Measurements from ENCODE around the gene STAT5B.
A peak's percentile ranks its signal among the peaks of the same experiment; 100 is the strongest.
"Not testable (repeated sequence)": the region's sequence is repeated elsewhere in the genome, so short reads cannot be mapped to it uniquely, and the experiment has no call there.

The STAT5B gene

DNA sequence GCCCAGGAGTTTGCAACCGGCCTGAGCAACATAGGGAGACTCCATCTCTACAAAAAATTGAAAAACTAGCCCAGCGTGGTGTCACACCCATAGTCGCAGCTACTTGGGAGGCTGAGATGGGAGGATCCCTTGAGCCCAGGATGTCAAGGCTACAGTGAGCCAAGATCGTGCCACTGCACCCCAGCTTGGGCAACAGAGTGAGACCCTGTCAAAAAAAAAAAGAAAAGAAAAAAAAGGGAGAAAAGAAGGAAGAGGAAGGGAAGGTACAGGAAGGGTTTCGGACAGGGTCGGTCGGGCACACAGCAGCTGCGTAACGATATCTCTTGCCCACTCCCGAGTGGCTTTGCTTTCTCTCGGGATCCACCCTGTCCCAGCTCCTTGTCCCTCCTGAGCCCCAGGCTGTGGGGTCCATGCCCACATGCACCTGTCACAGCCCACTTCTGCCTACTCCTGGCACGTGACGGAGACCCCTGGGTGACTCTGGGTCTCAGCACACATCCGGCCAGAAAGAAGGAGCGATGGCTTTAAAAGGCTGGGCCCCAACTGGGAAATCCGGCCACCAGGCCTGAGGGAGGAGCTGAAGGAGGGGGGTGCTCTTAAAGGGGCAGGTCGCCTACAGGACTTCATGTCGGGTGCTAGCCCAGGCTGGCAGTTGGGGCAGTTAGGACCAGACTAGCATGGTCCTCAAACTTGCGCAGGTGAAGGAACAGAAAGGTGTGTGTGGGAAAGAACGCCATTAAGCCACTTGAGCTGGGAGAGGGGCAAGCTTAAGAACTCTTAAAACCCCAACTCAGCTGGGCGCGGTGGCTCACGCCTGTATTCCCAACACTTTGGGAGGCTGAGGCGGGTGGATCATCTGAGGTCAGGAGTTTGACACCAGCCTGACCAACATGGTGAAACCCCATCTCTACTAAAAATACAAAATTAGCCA lies 82.0 kb downstream of the STAT5B start, which contains the start of gene GHDC:
GHDC (minus strand) TSS at position 526 of the 931 bp plus-strand sequence. CDS start 913 bp downstream, outside the sequence.
- peak; percentile 92 for DNase-seq (ENCODE audit: low spot score)

DNA sequence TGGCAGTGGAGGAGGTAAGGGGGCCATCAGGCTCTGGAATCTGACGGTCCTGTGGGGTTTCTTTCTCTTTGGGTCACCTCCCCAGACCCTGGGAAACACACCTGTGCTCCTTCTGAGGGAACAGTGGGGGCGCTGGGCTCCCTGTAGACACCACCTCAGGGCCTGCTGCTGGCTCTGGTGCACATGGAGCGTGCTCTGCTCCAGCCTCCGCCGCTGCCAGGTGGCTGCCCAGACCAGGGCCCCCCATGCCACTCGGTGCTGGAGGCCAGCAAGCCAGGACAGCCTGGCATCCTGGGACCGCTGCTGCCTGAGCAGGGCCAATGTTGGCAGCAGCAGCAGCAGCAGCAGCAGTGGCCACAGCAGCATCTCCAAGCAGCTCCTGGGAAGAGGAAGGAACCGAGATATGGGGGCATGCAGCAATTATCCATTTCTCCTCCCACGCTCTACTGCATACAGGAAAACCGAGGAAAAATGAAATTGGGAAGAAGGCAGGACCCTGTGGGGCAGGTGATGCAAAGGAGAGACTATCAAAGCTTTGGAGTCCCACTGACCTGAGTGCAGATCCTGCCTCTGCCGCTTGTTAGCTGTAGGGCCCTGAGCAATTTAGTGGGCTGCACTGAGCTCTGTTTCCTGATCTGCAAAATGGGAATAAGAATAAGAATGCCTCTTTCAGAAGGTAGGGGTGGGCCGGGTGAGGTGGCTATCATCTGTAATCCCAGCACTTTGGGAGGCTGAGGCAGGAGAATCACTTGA lies 82.8 kb downstream of the STAT5B start:
- no peak for DNase-seq (ENCODE audit: low spot score)

DNA sequence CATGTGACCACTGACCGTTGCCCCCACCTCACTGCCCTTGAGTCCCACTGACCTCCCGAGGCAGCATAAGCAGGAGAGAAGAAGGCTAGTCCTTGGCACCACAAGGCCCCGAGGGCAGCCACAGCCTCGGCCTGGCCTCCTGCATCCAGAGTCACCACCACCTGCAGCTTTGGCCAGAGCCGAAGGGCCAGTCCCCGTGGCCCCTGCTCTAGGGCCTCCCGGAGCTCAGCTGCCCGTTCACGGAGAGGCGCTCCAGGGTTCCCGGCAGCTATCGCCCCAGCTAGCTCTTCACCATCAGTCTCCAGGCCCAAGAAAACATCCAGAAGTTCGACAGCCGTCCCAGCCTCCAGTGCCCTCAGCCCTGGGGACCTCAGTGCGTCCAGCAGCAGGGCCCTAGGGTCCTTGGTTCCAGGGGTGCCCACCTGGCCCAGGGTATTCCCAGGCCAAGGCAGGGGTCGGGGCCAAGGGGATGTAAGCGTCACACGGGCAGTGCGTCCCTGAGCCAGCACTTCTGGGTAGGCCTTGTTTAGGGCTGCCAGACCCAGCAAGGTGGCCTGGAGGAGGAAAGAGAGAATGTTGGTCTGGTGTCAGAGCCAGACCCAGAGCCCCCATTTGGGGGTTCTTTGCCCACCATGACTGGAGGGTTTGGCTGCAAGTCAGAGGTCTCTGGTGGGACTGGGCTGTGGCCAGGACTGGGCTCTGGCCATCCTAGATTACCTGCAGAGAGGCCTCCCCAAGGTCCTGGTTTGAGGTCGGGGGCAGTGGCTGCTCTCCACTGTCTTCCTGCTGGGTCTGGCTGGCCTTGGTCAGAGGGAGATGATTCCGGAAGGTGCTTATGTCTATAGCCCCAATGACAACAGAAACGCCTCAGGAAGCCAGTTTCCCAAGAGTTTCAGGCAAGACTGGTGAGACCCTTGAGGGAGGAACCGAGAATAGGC lies 83.7 kb downstream of the STAT5B start:
- DNase-seq (ENCODE audit: low spot score): no peak

DNA sequence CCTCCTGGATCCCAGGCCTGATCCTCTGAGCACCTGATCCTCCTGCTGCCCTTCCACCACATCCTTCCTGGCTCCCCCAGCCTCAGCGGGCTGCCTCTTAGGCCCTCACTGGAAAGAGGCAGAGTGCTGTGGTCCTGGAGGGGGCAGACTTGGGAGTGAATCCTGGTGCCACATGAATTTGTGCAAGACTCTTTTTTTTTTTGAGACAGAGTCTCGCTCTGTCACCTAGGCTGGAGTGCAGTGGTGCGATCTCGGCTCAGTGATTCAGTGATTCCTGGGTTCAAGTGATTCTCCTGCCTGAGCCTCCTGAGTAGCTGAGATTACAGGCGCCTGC lies 84.9 kb downstream of the STAT5B start:
- no peak for DNase-seq (ENCODE audit: low spot score)

DNA sequence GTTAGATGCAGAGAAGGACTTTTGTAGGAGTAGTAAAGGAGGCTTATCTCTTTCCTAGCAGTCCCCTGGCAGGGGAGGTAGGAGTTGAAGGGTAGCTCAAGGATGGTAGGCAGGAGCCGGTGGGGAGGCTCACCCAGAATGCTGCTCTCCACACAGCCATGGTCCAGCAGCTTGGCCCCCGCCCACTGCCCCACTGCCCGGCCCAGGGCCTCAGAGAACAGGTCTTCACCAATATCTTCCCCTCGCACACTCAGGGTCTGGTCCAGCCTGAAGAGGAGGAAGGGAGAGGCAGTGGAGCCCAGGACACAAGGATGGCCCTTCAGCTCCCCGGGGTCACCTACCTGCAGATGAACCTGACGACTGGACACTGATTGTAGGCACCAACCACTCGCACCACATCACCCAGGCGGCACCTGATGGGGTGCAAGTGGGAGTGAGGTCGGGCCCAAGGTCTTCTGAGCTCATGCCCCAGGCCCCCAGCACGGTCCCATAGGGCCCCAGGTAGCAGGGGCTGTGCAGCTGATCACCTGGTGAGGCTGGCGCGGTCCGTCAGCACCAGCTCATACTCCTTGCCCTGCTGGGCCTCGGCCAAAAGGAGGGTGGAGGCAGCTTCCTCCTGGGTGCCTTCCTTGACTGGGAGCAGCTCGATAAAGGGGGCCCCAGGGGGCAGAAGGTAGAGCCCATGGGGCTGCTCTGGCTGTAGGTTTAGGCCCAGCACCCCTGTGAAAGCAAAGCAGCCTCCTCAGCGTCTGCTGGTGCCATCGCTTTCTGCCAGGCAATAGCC lies 85.5 kb downstream of the STAT5B start:
- DNase-seq (ENCODE audit: low spot score): no peak

DNA sequence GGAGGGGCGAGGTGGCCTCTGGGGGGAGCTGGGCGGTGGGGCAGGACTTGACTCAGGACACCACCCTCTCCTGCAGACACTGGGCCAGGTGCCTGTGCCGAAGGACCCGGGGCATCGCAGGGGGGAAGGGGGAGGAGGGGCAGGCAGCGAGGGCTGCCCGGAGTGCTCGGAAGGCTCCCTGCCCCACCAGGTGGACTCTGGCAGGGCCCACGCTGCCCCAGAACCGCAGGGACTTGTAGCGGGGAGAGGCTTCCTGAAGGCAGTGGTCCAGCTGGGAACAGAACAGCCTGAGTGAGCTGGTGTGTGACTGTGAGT lies 86.6 kb downstream of the STAT5B start:
- DNase-seq (ENCODE audit: low spot score): no peak

DNA sequence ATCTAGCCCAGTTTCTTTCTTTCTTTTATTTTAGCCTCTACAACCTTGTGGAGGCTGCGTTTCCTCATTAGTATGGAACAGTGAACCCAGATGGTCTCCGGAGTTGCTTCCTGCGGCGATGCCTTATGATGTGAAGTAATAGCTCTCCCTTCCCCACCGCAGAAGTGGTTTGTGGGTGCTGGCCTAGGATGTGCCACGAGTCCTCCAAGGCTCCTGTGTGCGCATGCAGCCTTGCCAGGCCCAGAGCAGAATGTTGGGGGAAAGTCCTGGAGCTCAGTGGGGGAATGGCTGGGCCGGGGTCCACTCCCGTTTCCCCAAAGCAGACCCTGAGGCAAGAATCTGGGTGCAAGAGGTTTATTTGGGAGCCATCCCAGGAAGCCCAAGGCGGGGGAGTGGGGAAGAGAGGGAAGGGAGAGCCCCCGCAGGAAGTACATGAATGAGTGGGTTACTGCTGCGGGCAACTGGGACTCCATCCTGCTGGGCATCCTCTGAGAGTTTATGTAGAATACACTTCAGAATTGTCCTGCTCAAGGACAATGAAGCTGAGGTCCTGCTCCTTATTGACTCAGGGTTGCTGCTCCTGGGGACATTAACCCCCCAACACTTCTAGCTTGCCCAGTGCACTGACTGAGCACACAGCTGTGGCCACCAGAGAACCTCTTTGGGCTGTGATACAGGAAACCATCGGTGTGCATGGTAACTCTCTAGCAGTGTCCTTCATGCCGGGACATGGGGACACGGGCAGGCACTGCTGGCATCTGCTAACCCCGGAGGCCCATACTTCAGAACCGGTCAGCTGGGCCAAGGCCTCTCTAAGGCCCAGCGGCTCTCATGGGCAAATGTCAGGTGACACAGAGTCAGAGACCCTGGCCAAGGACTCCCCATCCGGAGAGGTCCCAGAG lies 87.2 kb downstream of the STAT5B start:
- DNase-seq (ENCODE audit: low spot score): no peak

DNA sequence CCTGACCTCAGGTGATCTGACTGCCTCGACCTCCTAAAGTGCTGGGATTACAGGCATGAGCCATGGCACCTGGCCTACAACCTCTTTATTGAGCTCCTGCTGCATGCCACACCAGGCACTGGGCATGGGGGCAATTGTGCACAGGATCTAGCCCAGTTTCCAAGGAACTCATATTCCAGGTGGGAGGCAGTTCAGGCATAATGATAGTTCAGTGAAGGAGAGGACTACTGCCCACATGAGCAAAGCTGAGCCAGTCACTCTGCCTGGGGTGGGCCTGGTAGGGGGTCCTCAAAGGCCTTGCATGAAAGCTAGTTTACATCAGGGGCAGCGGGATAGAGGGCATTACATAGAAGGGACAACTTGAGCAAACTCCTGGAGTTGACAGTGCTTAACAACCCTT lies 88.4 kb downstream of the STAT5B start:
- no peak for DNase-seq (ENCODE audit: low spot score)

DNA sequence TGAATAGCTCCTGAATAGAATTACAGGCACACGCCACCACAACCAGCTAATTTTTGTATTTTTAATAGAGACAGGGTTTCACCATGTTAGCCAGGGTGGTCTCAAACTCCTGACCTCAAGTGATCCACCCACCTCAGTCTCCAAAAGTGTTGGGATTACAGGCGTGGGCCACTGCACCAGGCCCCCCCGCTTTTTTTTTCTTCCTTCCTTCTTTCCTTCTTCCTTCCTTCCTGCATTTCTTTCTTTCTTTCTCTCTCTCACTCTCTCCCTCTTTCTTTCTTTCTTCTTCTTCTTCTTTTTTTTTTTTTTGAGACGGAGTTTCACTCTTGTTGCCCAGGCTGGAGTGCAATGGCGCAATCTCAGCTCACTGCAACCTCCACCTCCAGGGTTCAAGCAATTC lies 90.0 kb downstream of the STAT5B start:
- DNase-seq (ENCODE audit: low spot score): not testable (repeated sequence)

DNA sequence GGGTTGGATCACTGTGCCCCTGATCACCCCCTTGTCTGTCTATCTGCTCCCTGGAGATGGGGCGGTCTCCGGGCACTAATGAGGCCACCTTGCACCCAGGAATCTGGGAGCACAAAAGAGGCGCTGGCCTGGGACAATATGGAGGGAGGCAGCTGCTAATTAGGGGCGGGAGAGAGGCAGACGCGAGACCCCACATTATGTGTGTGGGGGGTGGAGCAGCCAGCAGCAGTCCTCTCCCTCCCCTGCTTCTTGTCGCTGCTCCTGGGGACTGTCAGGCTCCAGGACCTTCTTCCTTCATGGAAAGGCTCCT lies 90.6 kb downstream of the STAT5B start:
- no peak for DNase-seq (ENCODE audit: low spot score)

DNA sequence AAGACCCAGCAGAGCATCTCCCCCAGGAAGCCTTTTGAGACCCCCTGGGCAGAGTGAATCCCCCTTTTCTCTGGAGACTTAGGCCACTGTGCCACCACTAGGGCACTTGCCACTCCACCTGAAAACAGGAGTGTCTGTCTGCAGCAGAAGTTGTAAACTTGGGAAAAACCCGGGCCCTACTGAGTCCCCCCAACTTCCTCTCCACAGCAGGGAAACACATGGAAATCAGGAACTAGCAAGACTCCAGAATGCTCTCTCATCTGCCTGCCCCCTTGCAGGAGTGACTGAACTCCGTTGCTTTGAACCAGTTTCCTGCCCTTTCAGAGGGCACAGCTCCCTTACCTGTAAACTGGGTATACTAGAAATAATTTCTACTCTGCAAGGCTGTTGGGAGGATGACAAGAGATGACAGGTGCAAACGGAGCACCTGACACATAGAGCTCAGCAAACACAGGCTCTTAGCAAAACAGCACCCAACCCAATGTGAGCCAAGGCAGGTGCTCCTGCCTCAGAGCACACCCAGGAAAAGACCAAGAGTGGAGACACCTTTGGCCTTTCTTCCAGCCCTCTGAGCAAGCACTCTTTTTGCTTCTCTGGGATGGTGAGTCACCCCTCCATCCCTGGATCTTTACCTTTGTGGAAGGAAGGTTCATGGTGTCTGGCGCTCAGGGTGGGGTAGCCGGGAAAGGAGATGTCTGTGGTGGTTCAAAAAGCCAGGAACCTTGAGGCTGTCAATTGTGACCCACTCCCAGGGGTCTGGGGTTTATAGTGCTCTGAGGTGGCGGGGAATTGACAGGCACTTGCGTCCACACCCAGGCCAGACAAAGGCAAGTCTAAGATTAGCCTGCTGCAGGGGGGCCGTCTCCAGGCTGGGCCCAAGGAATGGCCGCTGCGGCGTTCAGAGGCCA lies 91.2 kb downstream of the STAT5B start, which contains the start of gene HCRT:
HCRT (minus strand) TSS at position 740 of the 908 bp plus-strand sequence; CDS start at position 653, 87 bp downstream.
- DNase-seq (ENCODE audit: low spot score): no peak

DNA sequence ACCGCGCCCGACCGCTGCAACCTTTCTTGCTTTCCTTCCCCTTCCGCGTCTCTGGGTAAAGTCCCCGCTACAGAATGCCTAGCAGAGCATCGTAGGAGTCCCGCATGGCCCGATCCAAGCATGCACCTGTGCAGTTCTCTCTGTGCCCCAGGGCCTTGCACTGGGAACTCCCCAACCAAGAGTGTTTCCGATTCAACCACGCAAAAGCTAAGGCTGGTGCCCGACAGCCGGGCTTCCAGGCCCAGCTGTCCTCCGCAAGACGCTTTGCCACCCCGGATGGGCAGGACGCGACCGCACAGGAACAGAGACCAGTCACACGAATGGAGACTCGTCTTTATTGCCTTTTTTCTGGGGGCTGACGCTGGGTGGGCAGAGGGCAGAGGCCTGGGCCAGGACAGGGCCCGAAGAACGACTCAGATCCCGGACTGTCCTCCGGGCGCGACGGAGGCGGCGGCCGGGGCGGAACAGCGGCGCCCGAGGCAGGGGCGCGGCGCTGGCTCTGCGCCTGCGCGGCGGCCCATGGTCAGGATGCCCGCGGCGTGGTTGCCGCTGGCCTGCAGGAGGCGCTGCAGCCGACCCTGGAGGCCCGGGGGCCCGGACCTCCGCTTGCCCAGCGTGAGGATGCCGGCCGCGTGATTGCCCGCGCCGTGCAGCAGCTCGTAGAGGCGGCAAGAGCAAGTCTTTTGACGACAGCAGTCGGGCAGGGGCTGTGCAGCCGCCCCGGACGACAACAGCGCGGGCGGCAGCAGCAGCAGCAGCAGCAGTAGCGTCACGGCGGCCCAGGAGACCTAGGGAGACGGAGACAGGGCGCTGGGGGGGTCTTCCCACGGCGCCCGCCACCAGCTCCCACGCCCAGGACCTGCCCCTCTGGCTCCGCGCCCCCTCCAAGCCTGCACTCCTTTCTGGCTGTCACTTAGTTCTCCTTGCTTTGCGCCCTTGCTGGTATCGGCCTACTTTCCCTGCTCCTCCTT lies 92.2 kb downstream of the STAT5B start:
- peak; percentile 94 for DNase-seq (ENCODE audit: low spot score)

DNA sequence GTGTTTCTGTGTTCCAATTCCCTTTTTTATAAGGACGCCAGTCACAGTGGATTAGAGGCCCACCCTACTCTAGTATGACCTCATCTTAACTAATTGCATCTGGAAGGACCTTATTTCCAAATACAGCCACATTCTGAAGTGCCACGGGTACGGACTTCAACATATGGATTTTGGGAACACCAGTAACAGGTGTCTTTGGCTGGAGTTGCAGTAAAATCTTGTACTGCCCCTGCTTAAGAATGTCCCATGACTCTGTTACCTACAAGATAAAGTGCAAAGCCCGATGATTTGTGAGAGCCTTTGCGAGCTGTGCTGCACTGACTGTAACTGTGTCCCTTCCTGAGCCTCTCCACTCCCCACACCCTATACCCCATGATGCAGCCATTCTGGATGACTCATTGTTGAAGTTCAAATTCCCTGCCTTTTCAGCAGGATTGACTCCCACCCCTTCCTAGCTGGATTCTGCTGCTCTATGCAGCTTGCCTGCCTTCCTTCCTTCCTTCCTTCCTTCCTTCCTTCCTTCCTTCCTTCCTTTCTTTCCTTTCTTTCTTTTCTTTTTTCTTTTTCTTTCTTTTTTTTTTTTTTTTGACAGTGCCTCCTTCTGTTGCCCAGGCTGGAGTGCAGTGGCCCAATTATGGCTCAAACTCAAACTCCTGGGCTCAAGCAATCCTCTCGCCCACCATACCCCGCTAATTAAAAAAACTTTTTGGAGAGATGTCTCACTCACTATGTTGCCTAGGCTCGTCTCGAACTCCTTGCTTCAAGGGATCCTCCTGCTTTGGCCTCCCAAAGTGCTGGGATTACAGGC lies 93.1 kb downstream of the STAT5B start:
- DNase-seq (ENCODE audit: low spot score): peak; percentile 70

DNA sequence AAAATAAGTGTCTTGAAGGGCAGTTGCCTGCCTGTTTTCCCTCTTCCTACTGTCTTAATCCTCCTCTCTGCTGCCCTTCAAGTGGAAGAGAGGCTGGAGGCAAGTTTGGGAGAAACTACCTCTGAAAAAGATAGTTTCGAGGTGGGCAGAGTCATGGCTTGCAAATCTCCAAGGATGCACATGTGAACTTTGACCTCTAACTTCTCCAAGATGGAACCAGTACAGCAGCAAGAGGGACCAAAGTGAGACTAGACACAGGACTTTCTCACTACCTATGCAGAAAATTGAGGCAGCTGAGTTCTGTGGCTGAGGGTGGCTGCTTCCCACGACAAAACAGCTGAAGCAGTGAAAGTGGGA lies 94.4 kb downstream of the STAT5B start:
- no peak for DNase-seq (ENCODE audit: low spot score)

DNA sequence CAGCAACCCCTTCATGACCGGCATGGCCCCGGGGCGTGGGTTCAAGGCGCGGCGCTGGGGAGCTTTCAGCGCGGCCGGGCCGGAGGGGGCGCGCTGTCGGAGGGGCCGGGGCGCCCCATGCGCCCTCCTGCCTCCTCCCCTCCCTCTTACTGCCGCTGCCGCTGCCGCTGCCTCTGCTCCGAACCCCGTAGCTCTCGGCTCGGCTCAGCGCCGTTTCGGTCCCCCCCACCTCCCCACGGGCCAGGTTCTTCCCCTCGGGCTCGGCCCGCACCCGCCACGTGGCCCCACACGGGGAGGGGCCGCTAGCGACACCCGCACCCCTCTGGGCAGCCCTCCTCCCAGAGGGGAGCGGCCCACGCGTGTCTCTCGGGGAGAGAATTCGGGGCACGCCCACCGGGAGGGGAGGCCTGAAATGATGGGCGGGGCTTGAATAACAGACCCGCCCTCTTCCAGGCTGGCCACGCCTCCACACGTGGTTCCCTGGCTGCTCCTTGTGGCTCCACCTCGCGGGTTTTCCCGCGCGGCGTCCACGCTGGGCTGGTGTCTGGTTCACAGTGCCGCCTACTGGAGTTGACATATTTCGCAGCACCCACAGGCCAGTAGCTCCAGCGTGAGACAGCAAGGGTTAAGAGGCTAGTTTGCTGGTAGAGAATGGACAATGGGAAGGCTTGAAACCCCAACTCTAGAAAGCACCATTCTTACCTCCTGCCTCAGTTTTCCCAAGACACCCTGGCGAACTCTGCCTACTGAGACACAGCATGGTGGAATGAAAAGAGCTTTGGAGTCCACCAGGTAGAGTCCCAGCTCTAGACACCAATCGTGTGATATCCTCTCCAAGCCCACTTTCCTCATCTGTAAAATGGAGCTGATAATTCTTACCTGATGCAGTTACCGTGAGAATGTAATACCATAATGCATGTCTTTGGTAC lies 95.0 kb downstream of the STAT5B start, which contains the start of gene KCNH4:
KCNH4 (minus strand) TSS at position 221 of the 929 bp plus-strand sequence; CDS start at position 24, 197 bp downstream.
- DNase-seq (ENCODE audit: low spot score): peak; percentile 78

DNA sequence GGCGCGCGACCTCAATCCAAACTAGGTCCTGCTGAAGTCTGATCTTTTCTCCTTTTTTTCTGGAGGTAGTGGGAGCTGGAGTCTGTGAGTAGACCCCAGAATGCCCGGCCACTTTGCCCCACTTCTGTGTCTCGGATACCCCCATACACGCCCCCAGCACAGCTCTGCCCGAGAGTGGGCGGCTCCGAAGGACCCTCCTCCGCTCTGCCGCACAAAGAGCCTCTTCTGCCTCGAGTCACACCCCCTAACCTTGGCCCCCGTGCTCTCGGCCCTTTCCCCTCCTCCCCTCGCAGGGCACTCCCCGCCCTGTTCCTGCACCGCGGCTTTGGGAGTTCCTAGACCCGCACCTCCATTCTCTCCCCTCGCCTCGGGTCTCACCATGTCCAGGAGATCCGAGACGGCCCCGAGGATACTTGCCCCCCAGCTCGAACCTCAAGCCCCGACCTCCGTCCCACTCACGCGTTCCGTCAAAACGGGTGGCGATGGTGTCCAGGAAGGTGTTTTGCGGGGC lies 95.7 kb downstream of the STAT5B start:
- no peak for DNase-seq (ENCODE audit: low spot score)
